ENCODE results near the gene NINJ2. TPM values are rescaled to one million over a fixed set of nuclear protein-coding genes. Genes with fewer than 3 reads are reported as not detected.
"Not testable (repeated sequence)": the region's sequence is repeated elsewhere in the genome, so short reads cannot be mapped to it uniquely, and the experiment has no call there.

NINJ2 gene, protein sequence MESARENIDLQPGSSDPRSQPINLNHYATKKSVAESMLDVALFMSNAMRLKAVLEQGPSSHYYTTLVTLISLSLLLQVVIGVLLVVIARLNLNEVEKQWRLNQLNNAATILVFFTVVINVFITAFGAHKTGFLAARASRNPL
- total RNA-seq = 1 to 10 TPM; 1.4 to 1.9 TPM

DNA sequence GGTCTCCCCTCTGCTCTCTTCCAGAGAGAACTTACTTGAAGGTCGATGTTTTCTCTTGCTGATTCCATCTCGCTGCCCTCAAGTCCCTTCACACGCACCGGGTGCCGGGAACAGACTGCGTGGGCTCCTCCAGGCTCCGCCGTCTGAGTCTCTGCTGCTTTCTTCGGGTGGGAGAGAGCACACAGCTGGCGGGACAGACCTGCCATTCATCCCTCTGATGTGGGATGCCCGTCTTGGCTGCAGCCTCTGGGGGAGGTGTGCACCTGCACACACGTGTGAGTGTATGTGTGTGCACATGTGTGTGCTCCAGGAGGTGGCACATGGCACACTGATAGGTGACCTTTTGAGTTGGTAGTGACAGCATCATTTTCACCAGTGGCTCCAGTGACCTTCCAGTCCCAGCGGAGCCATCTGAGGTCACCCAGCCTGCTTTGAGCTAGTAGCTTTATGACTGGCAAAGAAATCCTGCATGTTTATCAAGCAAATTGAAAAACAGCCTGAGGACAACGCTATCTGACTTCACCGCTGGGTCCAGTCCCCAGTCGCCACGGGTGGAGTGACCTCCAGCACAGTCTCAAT lies at the start of gene NINJ2:
NINJ2 (minus strand) TSS at position 153 of the 579 bp plus-strand sequence; CDS start at position 68, 85 bp downstream.
- Mint-ChIP-seq H3K4me3 (peak within 1 kb of the TSS; percentile 49), H3K27ac (peak within 1 kb of the TSS; percentile 88), H3K4me1 (peaks cover 51% of the 10 kb centered on the region), H3K27me3 (no peaks in the 10 kb centered on the region), H3K9me3 (peaks cover 8% of the 10 kb centered on the region), H3K36me3 (peaks cover 4% of the 10 kb centered on the region)
- no peak for DNase-seq

DNA sequence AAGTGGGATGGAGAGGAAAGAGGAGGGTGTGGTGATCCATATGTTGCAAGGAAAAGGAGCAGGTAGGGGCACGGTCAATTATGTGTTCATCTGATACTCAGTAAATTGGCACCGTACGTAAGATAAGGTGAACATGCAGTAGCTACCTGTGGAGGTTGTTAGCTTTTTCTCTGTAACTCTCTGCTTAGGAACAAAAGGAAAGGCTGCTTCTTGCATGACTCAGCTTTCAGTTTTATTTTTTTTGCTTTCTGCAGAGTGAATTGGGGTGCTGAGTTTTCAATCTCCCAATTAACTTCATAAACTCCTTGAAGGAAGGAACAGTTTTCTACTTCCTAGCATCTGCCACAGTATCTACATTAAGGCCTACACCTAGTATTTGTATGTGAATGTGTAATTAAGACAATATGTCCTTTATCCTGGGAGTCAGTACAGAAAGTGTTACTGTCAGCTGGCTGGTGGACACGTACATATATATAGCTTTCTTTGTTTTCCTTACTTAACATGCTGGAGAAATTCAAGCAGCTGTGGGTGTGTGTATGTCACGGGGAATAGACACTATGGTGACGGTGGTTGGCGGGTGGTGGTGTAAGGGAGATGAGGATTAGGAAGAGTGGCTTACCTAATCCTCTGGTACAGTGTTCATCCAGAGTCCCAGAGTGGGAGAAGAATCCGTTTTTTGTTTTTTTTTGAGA lies 49.1 kb upstream of the NINJ2 start:
- Mint-ChIP-seq H3K4me3 (no peak overlapping the region), H3K9me3 (peaks cover 4% of the 10 kb centered on the region), H3K27ac (peak overlapping the region; percentile 13), H3K4me1 (peaks cover 35% of the 10 kb centered on the region), H3K36me3 (no peaks in the 10 kb centered on the region), H3K27me3 (no peaks in the 10 kb centered on the region)
- no peak for DNase-seq

DNA sequence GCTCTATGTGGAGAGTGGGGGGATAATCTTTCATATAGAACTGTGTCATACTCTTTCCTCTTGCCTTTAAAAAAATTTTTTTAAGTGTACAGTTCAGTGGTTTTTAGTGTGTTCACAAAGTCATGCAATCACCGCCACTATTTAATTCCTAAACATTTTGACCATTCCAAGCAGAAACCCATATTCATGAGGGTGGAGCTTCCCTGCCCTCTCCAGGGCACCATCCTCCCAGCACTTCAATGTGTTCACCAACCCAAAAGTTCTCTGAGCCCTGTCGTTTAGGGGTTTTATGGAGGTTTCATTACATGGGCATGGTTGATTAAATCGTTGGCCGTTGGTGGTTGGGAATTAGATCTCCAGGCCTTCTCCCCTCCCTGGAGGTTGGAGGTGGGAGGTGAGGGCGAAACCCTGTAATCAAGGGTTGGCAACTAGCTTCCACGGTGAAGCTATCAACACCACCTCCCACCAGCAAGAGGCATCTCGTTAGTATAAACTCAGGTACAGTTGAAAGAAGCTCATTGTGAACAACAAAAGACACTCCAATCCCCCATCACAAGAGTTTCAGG lies 46.3 kb upstream of the NINJ2 start:
- no peak overlapping the region for H3K4me3 Mint-ChIP-seq
- peaks cover 23% of the 10 kb centered on the region for H3K4me1 Mint-ChIP-seq
- H3K27me3 Mint-ChIP-seq = no peaks in the 10 kb centered on the region
- H3K36me3 Mint-ChIP-seq = no peaks in the 10 kb centered on the region
- DNase-seq = no peak
- H3K27ac Mint-ChIP-seq = no peak overlapping the region
- H3K9me3 Mint-ChIP-seq = peaks cover 6% of the 10 kb centered on the region

DNA sequence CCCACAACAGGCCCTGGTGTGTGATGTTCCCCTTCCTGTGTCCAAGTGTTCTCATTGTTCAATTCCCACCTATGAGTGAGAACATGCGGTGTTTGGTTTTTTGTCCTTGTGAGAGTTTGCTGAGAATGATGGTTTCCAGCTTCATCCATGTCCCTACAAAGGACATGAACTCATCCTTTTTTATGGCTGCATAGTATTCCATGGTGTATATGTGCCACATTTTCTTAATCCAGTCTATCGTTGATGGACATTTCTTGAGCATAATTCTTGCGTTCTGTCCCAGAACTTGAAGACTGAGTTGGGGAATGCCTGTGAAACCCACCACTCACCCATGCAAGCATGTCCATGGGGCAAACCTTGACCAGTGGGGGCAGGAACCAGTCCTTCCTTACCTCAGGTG lies 44.8 kb upstream of the NINJ2 start:
- H3K27me3 Mint-ChIP-seq, H3K27ac Mint-ChIP-seq, DNase-seq, H3K36me3 Mint-ChIP-seq, H3K9me3 Mint-ChIP-seq, H3K4me3 Mint-ChIP-seq: not testable (repeated sequence)
- peaks cover 19% of the 10 kb centered on the region for H3K4me1 Mint-ChIP-seq

DNA sequence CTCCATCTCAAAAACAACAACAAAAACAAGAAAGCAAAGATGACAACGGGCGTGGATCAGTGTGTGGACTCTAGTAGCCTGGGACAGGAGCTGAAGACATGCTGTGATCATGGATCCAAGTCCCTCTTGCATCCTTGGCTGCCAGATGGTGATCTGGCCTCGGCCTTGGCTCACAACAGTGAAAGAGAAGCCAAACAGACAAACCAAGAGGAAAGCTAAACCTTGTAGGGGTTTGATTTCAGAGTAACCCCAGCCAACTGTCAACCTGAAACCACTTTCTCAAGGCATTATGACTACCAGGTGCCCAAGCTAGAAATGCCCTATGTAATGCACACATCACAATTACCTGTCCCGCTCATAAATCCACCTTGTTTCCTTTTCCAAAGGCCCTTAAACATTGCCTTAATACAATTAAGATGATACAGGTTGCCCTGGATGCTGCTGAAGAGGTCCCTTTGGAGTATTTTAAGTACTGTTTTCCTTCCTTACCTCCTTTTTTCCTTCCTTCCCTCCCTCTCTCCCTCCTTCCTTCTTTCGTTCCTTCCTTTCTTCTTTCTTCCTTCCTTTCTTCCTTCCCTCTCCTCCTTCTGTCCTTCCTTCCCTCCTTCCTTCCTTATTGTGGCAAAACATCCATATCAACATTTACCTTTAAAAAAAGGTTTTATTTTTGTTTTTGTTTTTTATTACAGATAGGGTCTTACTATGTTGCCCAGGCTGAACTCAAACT lies 41.4 kb upstream of the NINJ2 start:
- peaks cover 7% of the 10 kb centered on the region for H3K4me1 Mint-ChIP-seq

DNA sequence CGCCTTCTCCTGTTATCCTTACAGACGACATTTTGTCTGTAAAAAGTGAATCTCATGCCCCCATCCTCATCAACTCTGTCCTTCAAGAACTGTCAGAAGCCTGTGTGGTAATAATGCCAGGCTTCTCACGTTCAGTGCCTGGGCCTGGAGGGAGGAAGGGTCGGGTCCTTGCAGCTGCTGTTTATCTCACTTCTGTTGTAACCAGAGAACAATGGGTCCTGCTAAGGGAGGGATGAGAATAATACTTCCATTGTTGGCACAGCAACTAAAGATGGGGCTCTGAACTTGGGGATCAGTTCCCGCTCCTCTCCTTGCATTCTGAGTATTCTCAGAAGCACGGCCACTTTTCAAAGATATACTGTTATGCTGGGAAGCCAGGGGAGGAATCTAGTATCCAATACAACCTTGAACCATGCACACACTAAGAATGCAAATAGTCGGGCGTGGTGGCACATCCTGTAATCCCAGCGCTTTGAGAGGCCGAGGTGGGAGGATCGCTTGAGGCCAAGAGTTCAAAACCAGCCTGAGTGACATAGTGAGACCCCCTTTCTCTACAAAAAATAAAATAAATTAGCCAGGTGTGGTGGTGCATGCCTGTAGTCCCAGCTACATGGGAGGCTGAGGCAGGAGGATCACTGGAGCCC lies 38.8 kb upstream of the NINJ2 start:
- no peak overlapping the region for H3K4me3 Mint-ChIP-seq
- H3K36me3 Mint-ChIP-seq = peaks cover 12% of the 10 kb centered on the region
- H3K27ac Mint-ChIP-seq = no peak overlapping the region
- H3K9me3 Mint-ChIP-seq = peaks cover 14% of the 10 kb centered on the region
- no peaks in the 10 kb centered on the region for H3K27me3 Mint-ChIP-seq
- DNase-seq = no peak
- H3K4me1 Mint-ChIP-seq = peaks cover 14% of the 10 kb centered on the region

More for the DNA sequence above, 41.4 kb upstream of the NINJ2 start:
- no peak for DNase-seq
- Mint-ChIP-seq H3K9me3 (peaks cover 6% of the 10 kb centered on the region), H3K27ac (no peak overlapping the region), H3K27me3 (no peaks in the 10 kb centered on the region), H3K4me3 (no peak overlapping the region), H3K36me3 (no peaks in the 10 kb centered on the region)

DNA sequence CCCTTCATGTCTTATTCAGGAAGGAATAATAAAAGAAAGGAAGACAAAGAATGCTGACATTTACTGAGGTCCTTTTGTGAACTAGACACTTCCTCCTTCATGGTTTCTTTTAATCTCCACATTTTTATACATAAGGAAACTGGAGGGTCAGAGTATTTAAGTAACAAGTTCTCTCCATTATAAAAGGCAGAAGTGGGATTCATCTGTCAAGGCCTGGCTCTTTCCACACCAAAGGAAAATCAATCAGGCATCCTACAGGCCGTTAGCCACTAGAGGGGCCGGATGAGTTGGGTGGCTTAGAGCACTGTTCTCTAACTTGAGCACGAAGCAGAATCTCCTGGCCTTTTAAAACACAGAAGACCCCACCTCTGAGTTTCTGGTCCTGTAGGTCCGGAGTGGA lies 36.8 kb upstream of the NINJ2 start:
- H3K27ac Mint-ChIP-seq = no peak overlapping the region

DNA sequence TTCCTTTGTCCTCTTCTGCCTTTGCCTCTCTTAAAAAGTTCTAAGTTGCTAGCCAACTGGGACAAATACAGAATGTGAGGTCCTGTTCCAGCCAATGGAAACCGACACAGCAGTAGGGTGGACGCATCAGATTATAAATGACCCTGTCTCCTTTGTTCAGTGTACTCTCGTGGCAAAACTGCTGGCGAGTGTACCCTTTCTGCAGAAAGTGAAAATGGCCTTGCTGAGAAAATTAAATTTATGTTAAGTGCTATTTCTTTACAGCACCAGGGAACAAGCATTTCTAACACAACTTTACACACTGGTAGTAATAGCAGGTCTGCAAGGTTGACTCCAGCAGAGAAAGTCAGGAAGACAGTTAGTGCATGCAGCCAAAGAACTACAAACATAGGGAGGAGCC lies 35.0 kb upstream of the NINJ2 start:
- not testable (repeated sequence) for H3K27ac Mint-ChIP-seq, H3K4me3 Mint-ChIP-seq, DNase-seq, H3K27me3 Mint-ChIP-seq
- Mint-ChIP-seq H3K36me3 (peaks cover 12% of the 10 kb centered on the region), H3K9me3 (peaks cover 22% of the 10 kb centered on the region), H3K4me1 (peaks cover 16% of the 10 kb centered on the region)

More for the DNA sequence above, 36.8 kb upstream of the NINJ2 start:
- DNase-seq = no peak
- Mint-ChIP-seq H3K4me3 (no peak overlapping the region), H3K4me1 (peaks cover 17% of the 10 kb centered on the region), H3K9me3 (peaks cover 20% of the 10 kb centered on the region), H3K36me3 (peaks cover 12% of the 10 kb centered on the region), H3K27me3 (no peaks in the 10 kb centered on the region)

DNA sequence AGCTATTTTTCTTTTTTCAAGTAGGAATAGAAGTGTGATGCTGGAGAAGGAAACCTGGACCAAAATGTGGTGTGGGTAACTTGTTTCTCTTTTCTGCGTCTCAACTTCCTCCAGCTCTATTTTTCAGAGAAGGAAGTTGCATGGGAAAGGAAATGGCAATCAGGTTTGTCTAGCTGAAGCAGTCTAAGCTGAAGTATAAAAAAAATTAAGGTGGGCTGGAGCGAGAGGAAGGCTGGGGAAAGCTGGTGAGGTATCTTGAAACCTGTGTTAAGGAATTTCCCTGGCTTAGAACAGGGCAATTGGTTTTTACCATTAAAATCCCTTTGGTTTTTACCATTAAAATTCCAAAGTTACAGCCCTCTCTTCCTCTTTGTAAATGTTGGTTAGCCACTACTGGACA lies 34.2 kb upstream of the NINJ2 start:
- no peak for DNase-seq
- Mint-ChIP-seq H3K9me3 (peaks cover 22% of the 10 kb centered on the region), H3K4me3 (no peak overlapping the region), H3K27me3 (no peaks in the 10 kb centered on the region), H3K27ac (peak overlapping the region; percentile 27), H3K4me1 (peaks cover 16% of the 10 kb centered on the region), H3K36me3 (peaks cover 12% of the 10 kb centered on the region)

DNA sequence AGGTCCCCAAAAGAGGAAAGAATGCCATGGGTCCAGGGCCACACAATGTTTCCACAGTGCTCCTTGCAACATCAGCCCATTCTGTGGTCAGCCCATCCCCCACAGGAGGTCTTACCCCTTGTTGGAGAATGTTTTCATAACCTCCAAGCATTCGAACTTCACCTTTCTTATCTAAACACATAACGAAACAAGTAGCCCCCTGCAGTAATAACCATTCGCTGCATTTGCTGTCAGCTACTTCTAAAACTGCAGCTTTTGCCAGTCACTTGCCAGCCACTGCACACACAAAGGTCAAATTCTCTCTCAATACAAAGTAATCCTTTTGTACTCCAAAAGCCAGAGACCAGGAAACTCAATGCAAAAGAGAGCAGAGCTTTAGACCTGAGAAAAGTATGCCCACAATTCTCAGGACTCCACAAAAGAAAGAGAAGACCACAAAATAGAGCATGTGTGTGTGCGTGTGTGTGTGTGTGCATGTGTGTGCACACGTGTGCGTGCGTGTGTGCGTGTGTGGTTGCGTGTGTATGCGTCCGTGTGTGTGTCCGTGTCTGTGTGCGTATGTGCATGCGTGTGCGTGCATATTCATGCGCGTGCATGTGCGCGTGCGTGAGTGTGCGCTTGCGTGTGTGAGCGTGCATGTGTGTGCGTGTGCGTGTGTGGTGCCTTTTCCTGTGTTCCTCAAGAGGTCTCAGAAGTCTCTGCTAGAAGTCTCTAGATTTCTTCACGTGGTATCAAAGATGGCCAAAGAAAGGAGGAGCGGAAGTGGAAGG lies 31.7 kb upstream of the NINJ2 start:
- peaks cover 16% of the 10 kb centered on the region for H3K4me1 Mint-ChIP-seq
- peaks cover 12% of the 10 kb centered on the region for H3K36me3 Mint-ChIP-seq
- no peak overlapping the region for H3K27ac Mint-ChIP-seq
- no peaks in the 10 kb centered on the region for H3K27me3 Mint-ChIP-seq
- no peak for DNase-seq
- H3K9me3 Mint-ChIP-seq = peaks cover 22% of the 10 kb centered on the region
- H3K4me3 Mint-ChIP-seq = no peak overlapping the region

DNA sequence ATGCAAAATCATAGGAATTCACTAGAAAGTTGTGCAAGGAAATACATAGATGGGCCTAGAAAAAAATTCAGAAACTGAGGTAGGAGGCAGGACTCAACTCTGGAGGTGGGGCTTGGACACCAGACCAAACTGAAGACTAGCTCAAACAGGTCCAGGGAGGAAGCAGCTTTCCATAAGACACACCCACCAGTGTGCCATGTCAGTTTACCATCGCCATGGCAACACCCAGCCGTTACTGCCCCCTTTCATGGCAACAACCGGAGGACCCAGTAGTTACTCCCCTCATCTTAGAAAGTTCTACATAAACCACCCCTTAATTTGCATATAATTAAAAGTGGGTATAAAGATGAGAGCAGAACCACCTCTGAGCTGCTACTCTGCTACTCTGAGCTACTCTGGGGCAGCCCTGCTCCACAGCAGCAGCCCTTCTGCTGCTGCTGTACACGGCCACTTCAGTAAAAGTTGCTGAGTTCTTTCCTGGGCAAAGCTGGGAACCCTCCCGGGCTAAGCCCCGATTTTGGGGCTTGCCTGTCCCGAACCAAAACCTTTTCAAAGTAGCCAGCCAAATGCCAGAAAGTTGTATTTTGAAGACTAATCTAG lies 30.8 kb upstream of the NINJ2 start:
- DNase-seq = no peak

DNA sequence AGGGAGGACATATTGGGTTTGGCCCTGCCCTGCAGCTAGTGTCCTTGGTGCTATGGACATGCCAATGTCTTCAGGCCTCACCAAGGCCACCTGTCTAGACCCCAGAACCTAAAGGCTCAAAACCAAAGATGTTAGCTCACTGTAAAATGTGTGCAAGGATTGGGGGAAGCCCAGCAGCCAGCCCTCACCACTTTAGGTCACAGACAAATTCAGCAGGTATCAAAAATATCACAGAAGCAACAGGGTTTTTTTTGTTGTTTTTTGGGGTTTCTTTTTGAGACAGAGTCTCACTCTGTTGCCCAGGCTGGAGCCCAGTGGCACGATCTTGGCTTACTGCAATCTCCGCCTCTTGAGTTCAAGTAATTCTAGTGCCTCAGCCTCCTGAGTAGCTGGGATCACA lies 29.0 kb upstream of the NINJ2 start:
- Mint-ChIP-seq H3K4me1 (peaks cover 13% of the 10 kb centered on the region), H3K27me3 (no peaks in the 10 kb centered on the region), H3K9me3 (peaks cover 11% of the 10 kb centered on the region), H3K4me3 (no peak overlapping the region), H3K27ac (no peak overlapping the region), H3K36me3 (peaks cover under 1% of the 10 kb centered on the region)
- DNase-seq = no peak

More for the DNA sequence above, 30.8 kb upstream of the NINJ2 start:
- H3K36me3 Mint-ChIP-seq = peaks cover 12% of the 10 kb centered on the region
- H3K27me3 Mint-ChIP-seq = no peaks in the 10 kb centered on the region
- H3K9me3 Mint-ChIP-seq = peaks cover 22% of the 10 kb centered on the region
- H3K27ac Mint-ChIP-seq = no peak overlapping the region
- no peak overlapping the region for H3K4me3 Mint-ChIP-seq
- H3K4me1 Mint-ChIP-seq = peaks cover 17% of the 10 kb centered on the region

DNA sequence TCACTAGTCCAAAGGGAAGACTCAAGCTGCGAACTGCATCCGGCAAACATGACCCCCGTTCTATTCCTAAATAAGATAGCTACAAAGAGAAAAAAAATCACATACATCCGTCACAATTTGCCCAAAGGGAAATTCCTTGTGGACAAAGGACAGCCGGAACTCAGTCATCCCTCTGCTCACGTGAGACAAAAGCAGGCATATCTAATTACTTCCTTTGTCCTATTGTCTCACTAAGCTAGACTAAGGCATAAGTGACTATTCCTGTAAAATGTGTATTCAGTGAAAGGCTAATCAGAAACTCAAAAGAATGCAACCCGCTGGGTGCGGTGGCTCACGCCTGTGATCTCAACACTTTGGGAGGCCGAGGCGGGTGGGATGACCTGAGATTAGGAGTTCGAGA lies 27.2 kb upstream of the NINJ2 start:
- no peaks in the 10 kb centered on the region for H3K27me3 Mint-ChIP-seq
- peaks cover 22% of the 10 kb centered on the region for H3K4me1 Mint-ChIP-seq
- no peaks in the 10 kb centered on the region for H3K36me3 Mint-ChIP-seq

DNA sequence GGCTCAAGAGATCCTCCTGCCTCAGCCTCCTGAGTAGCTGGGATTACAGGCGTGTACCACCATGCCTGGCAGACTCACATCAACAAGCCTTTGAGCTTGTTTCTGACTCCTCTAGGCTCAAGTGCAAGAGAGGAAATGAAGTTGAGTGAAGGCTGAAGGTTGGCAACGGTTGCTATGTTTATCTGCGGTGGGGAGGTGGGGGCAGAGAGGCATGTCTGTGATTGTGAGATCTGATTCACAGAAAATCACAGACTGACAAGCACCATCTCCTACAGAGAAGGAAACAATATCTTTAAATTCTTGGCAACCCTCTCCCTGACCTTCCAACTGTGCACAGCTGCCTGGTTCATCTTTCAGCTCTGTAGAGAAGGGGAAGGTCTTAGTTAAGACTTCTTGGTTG lies 22.1 kb upstream of the NINJ2 start:
- no peaks in the 10 kb centered on the region for H3K36me3 Mint-ChIP-seq
- H3K4me1 Mint-ChIP-seq = peaks cover 43% of the 10 kb centered on the region
- no peaks in the 10 kb centered on the region for H3K27me3 Mint-ChIP-seq
- peak; percentile 77 for DNase-seq
- H3K9me3 Mint-ChIP-seq = no peaks in the 10 kb centered on the region
- H3K4me3 Mint-ChIP-seq = peak overlapping the region; percentile 12
- H3K27ac Mint-ChIP-seq = peak overlapping the region; percentile 57

More for the DNA sequence above, 27.2 kb upstream of the NINJ2 start:
- Mint-ChIP-seq H3K27ac (no peak overlapping the region), H3K4me3 (no peak overlapping the region), H3K9me3 (peaks cover 6% of the 10 kb centered on the region)
- DNase-seq = no peak

Measured in activated naive CD8-positive, alpha-beta T cell treated with anti-CD3 and anti-CD28 coated beads for 36 hours (primary cell).